Prostate gland (tissue), 2 donors: Measurements from ENCODE around the gene USP20. TPM values are rescaled to one million over a fixed set of nuclear protein-coding genes. Genes with fewer than 3 reads are reported as not detected.
"Not testable (repeated sequence)": the region's sequence is repeated elsewhere in the genome, so short reads cannot be mapped to it uniquely, and the experiment has no call there.

Source experiments
- DNase-seq: peaks from one replicate; pipeline ENCODE4 v3.0.0-alpha.2; 2019; ENCODE audit warnings: low spot score
- H3K27ac ChIP-seq, 2 donors: fragments of 200-600 bp; sonication (generic); 2 replicates each; pipeline ENCODE4 v1.5.1; 2017 to 2019
- H3K27me3 ChIP-seq: fragments of 200-600 bp; sonication (generic); replicated peaks from 2 replicates; pipeline ENCODE4 v1.5.1; 2019; ENCODE audit not compliant: insufficient read depth
- H3K36me3 ChIP-seq, 2 donors: fragments of 200-600 bp; sonication (generic); 1 replicate in 1 of 2; 2 replicates in 1 of 2; pipeline versions ENCODE4 v1.5.1 to v1.8.1; 2017 to 2019
- H3K4me1 ChIP-seq: fragments of 200-600 bp; sonication (generic); replicated peaks from 2 replicates; pipeline ENCODE4 v1.5.1; 2019
- H3K4me3 ChIP-seq, 2 donors: fragments of 200-600 bp; sonication (generic); 2 replicates each; pipeline ENCODE4 v1.5.1; 2017 to 2019
- H3K9me3 ChIP-seq: fragments of 200-600 bp; sonication (generic); 2 replicates; pipeline ENCODE4 v1.5.1; 2017
- CTCF ChIP-seq, 4 experiments: fragments of 200-600 bp in 2 of 4; fragments of 450-650 bp in 2 of 4; sonication (generic) in 2 of 4; IDR thresholded peaks; 1 replicate in 3 of 4; 2 replicates in 1 of 4; pipeline ENCODE4 v1.5.1; 2016 to 2019; ENCODE audit warnings: antibody characterized with exemption in 4 of 4, mild to moderate bottlenecking in 2 of 4, moderate library complexity in 2 of 4
- POLR2A ChIP-seq: fragments of 450-650 bp; IDR thresholded peaks from one replicate; pipeline ENCODE4 v1.6.1; 2016; ENCODE audit warnings: antibody characterized with exemption, mild to moderate bottlenecking
- POLR2AphosphoS5 ChIP-seq: sonication (generic); formaldehyde crosslinking; IDR thresholded peaks from one replicate; pipeline ENCODE4 v1.6.1; 2017; ENCODE audit warnings: antibody characterized with exemption
- WGBS: methylation state at CpG from one replicate; pipeline ENCODE4 v1.1.5; 2018; 5-methylcytosine and 5-hydroxymethylcytosine counted together
- intact Hi-C: fragments of 100-400 bp; cut with DNase I; formaldehyde crosslinking; loops from one replicate; pipeline ENCODE4 v1.14.2; 2022
- total RNA-seq, 2 donors: library from RNA; depleted of rRNA; stranded (reverse); fragments of >200 nt; gene quantifications; one replicate each; pipeline ENCODE4 v1.1.0, GENCODE V29; 2016

USP20 gene
- 10 to 100 TPM; 34.8 to 53.5 TPM for total RNA-seq

DNA sequence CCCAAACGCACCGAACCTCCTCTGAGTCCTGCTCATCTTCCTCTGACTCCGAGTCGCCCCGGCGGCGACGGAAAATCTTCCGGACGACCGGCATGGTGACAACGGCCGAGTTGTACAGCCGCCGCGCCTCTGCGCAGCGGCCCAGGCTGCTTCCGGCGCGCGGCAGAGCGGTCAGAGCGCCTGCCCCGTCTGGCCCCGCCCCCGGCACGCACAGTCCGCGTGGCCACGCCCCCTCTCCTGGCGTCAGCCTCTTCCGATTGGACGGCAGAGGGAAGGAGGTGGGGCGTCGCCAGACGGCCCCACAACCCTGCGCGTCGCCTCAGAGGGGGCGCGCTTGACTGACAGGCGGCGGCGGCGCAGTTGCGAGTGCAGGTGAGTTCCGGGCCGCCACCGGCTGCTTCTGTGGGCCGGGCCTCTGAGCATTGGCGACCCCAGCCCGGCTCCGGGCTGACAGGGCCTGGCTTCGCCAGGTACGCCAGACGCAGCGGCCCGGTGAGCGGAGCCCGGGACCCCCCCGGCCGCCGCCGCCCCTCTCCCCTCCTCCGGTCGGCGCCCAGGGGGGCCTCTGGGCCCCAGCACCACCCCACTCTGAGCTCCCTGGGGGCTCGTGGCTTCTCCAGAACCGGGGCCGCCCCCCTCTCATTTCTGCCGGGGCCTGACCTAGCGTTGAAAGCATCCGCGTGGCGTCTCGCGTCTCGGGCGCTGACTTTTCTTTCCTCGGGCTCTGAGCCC is at the start of gene USP20, which contains the start of gene C9orf78:
TSS of gene USP20 (plus strand) at position 331 of the 732 bp plus-strand sequence. CDS start 17,098 bp downstream, outside the sequence.
TSS of gene C9orf78 (minus strand) at position 148 of the 732 bp plus-strand sequence. CDS start at position 94, 54 bp downstream.
- DNase-seq: peak; percentile 96
- Histone ChIP-seq H3K27ac (peak within 1 kb of the TSS; percentile 84 to 90), H3K9me3 (no peaks in the 10 kb centered on the region), H3K36me3 (no peaks in the 10 kb centered on the region), H3K27me3 (no peaks in the 10 kb centered on the region), H3K4me1 (no peaks in the 10 kb centered on the region), H3K4me3 (peak within 1 kb of the TSS; percentile 97 to 99)
- under 1% methylated on average over 50 of the region's 81 CpGs for WGBS
- intact Hi-C loops: loop anchor here (5.0 kb wide), 1 partner anchor 47 kb away; no protein-coding TSS in a partner anchor
- TF ChIP-seq POLR2AphosphoS5 (peak; percentile 92), POLR2A (peak; percentile 89), CTCF (IDR thresholded peaks at IDR 0.05) (peak in 2 of 4 experiments; percentile 8 to 18)

DNA sequence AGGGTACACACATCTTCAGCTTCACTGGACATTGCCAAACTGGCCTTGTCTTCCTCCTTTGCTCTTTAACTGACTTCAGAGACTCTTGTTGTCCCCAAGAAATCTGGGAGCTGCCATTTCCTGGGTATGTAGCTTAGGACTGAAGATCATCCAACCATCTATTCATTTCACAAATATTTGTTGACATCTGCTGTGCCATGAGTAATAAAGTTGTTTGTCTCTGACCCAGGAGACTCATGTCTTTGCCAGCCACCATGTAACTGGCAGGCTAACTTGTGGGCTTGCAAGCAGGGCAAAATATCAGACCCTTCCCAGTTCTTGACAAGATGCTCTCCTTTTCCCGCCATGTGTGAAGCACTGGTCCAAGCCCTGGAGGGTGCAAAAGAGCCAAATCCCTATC is 49.4 kb upstream of the USP20 start:
- Histone ChIP-seq H3K4me3 (no peak overlapping the region), H3K36me3 (no peaks in the 10 kb centered on the region), H3K27ac (no peak overlapping the region), H3K27me3 (no peaks in the 10 kb centered on the region), H3K9me3 (no peaks in the 10 kb centered on the region), H3K4me1 (no peaks in the 10 kb centered on the region)
- intact Hi-C loops: no loop called here
- no peak for TF ChIP-seq CTCF (IDR thresholded peaks at IDR 0.05)
- TF ChIP-seq POLR2AphosphoS5: no peak
- no peak for TF ChIP-seq POLR2A
- no peak for DNase-seq
- 94% methylated on average over 1 of the region's 1 CpG for WGBS

DNA sequence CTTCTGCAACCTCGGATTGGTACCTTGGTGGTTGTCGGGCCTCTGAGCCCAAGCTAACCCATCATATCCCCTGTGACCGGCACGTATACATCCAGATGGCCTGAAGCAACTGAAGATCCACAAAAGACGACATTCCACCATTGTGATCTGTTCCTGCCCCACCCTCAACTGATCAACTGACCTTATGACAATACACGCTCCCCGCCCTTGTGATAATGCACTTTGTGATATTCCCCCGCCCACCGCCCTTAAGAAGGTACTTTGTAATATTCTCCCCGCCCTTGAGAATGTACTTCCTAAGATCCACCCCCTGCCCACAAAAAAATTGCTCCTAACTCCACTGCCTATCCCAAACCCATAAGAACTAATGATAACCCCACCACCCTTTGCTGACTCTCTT is 48.8 kb upstream of the USP20 start:
- TF ChIP-seq CTCF (IDR thresholded peaks at IDR 0.05) (no peak), POLR2AphosphoS5 (no peak), POLR2A (no peak)
- no peak overlapping the region for H3K4me3 ChIP-seq
- 87% methylated on average over 10 of the region's 10 CpGs for WGBS
- H3K27me3 ChIP-seq: no peaks in the 10 kb centered on the region
- H3K4me1 ChIP-seq: no peaks in the 10 kb centered on the region
- no peak for DNase-seq
- intact Hi-C loops: no loop called here
- H3K9me3 ChIP-seq: no peaks in the 10 kb centered on the region
- H3K36me3 ChIP-seq: no peaks in the 10 kb centered on the region
- no peak overlapping the region for H3K27ac ChIP-seq

GRCh38 chr9:129794549-129794948 is 40.7 kb upstream of the USP20 start:
- no peaks in the 10 kb centered on the region for H3K36me3 ChIP-seq
- no peak overlapping the region for H3K4me3 ChIP-seq
- WGBS: 84% methylated on average over 8 of the region's 8 CpGs
- intact Hi-C loops: no loop called here
- no peak overlapping the region for H3K27ac ChIP-seq
- H3K9me3 ChIP-seq: no peaks in the 10 kb centered on the region
- no peak for TF ChIP-seq POLR2A
- TF ChIP-seq CTCF (IDR thresholded peaks at IDR 0.05): no peak
- no peak for TF ChIP-seq POLR2AphosphoS5
- H3K27me3 ChIP-seq: no peaks in the 10 kb centered on the region
- no peak for DNase-seq
- H3K4me1 ChIP-seq: no peaks in the 10 kb centered on the region

- H3K27ac ChIP-seq, H3K4me3 ChIP-seq, H3K4me1 ChIP-seq, intact Hi-C loops, H3K9me3 ChIP-seq, H3K36me3 ChIP-seq, DNase-seq, H3K27me3 ChIP-seq: not testable (repeated sequence)
- whole genome bisulfite sequencing: 67% methylated on average over 2 of the region's 2 CpGs
Measured at GRCh38 chr9:129796029-129796428, 39.2 kb upstream of the USP20 start.
